GM18873 (cell line): ENCODE measurements around the gene VNN1.

ENCODE experiments used
- ATAC-seq: cut with Tn5 transposase; IDR thresholded peaks from one replicate; pipeline ENCODE4 v1.9.1; 2021; ENCODE audit warnings: mild to moderate bottlenecking, moderate library complexity, moderate number of reproducible peaks; ENCODE audit not compliant: unreplicated experiment, low FRiP score

The VNN1 gene

GRCh38 chr6:132713352-132714134 lies at the start of gene VNN1:
Gene VNN1 (minus strand): TSS chr6:132714055. CDS start chr6:132714035, 20 bp downstream.
- ATAC-seq = no peak

- ATAC-seq = peak; percentile 87
Measured at GRCh38 chr6:132763269-132763668, 49.4 kb upstream of the VNN1 start.

- ATAC-seq = no peak
Measured at GRCh38 chr6:132760256-132760655, 46.4 kb upstream of the VNN1 start.

- ATAC-seq = no peak
Measured at GRCh38 chr6:132758689-132759088, 44.8 kb upstream of the VNN1 start.

- ATAC-seq = no peak
Measured at GRCh38 chr6:132752255-132752654, 38.4 kb upstream of the VNN1 start.

- ATAC-seq = no peak
Measured at GRCh38 chr6:132751828-132752227, 38.0 kb upstream of the VNN1 start.

- ATAC-seq = no peak
Measured at GRCh38 chr6:132751306-132751705, 37.5 kb upstream of the VNN1 start.

- ATAC-seq = peak; percentile 89
Measured at GRCh38 chr6:132750455-132751248, 36.8 kb upstream of the VNN1 start.

GRCh38 chr6:132749111-132749510 lies 35.3 kb upstream of the VNN1 start:
- ATAC-seq = no peak

- no peak for ATAC-seq
Measured at GRCh38 chr6:132748446-132748845, 34.6 kb upstream of the VNN1 start.

- no peak for ATAC-seq
Measured at GRCh38 chr6:132746048-132746447, 32.2 kb upstream of the VNN1 start.

- ATAC-seq = no peak
Measured at GRCh38 chr6:132742495-132742894, 28.6 kb upstream of the VNN1 start.

- ATAC-seq = no peak
Measured at GRCh38 chr6:132741281-132741680, 27.4 kb upstream of the VNN1 start.

- no peak for ATAC-seq
Measured at GRCh38 chr6:132736239-132736638, 22.4 kb upstream of the VNN1 start.

- ATAC-seq = no peak
Measured at GRCh38 chr6:132734694-132735236, 20.9 kb upstream of the VNN1 start.

- no peak for ATAC-seq
Measured at GRCh38 chr6:132733814-132734213, 20.0 kb upstream of the VNN1 start.

GRCh38 chr6:132733283-132733682 lies 19.4 kb upstream of the VNN1 start:
- ATAC-seq = no peak

GRCh38 chr6:132731086-132731485 lies 17.2 kb upstream of the VNN1 start:
- ATAC-seq = no peak

- no peak for ATAC-seq
Measured at GRCh38 chr6:132730560-132730959, 16.7 kb upstream of the VNN1 start.

- no peak for ATAC-seq
Measured at GRCh38 chr6:132728616-132729015, 14.8 kb upstream of the VNN1 start.

GRCh38 chr6:132726608-132726975 lies 12.7 kb upstream of the VNN1 start:
- no peak for ATAC-seq
